NCI-H1436 (cell line): ENCODE data around the gene RAB3GAP1.
"Not testable (repeated sequence)": the region's sequence is repeated elsewhere in the genome, so short reads cannot be mapped to it uniquely, and the experiment has no call there.

Source experiments
- DNase-seq: peaks from one replicate; lab custom pipeline; 2025; lab: John Stamatoyannopoulos, UW

The RAB3GAP1 gene

DNA sequence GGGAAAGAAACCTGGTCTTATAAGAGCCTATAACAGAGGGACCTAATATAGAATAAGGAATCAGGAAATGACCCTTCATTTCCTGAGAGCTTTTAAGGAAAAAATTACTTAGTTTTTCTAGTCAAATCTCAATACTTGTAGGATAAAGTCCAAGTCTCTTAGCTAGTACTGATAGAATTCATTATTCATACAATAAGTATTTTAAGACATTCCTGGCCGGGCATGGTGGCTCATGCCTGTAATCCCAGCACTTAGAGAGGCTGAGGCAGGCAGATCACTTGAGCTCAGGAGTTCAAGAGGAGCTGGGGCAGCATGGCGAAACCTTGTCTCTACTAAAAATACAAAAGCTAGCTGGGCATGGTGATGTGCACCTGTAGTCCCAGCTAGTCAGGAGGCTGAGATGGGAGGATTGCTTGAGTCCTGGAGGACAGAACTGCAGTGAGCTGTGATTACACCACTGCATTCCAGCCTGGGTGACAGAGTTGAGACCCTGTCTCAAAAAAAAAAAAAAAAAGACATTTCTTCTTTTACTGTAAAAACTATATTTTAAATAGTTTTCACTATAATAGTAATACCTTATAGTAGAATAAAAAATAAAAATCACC lies 3.2 kb downstream of the RAB3GAP1 start:
- no peak for DNase-seq

GRCh38 chr2:135056790-135057189 lies 4.7 kb downstream of the RAB3GAP1 start:
- no peak for DNase-seq

- no peak for DNase-seq
Observed at GRCh38 chr2:135059577-135059976, 7.5 kb downstream of the RAB3GAP1 start.

GRCh38 chr2:135063210-135063609 lies 11.1 kb downstream of the RAB3GAP1 start:
- no peak for DNase-seq

DNA sequence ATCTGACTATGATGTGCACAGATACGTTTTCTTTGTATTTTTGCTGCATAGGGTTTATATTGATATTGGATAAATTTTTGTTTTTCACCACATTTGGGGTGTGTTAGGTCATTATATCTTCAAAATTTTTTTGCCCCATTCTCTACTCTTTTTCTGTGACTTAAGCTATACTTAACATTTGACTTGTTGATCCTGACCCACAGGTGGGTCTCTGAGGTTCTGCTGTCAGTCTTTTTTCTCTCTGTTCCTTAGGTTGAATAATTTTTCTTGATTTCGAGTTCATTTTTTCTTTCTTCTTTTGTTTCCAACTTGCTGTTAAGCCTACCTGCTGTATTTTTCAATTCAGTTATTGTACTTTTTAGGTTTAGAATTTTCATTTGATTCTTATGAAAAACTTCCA lies 12.1 kb downstream of the RAB3GAP1 start:
- no peak for DNase-seq

- no peak for DNase-seq
Observed at GRCh38 chr2:135066710-135067109, 14.6 kb downstream of the RAB3GAP1 start.

- no peak for DNase-seq
Observed at GRCh38 chr2:135072125-135072997, 20.3 kb downstream of the RAB3GAP1 start.

GRCh38 chr2:135074216-135074615 lies 22.1 kb downstream of the RAB3GAP1 start:
- DNase-seq, result no peak

- DNase-seq, result no peak
Observed at GRCh38 chr2:135076556-135076955, 24.5 kb downstream of the RAB3GAP1 start.

- DNase-seq, result no peak
Observed at GRCh38 chr2:135078417-135078816, 26.3 kb downstream of the RAB3GAP1 start.

- DNase-seq, result no peak
Observed at GRCh38 chr2:135086222-135086621, 34.1 kb downstream of the RAB3GAP1 start.

- DNase-seq, result not testable (repeated sequence)
Observed at GRCh38 chr2:135089597-135089996, 37.5 kb downstream of the RAB3GAP1 start.

DNA sequence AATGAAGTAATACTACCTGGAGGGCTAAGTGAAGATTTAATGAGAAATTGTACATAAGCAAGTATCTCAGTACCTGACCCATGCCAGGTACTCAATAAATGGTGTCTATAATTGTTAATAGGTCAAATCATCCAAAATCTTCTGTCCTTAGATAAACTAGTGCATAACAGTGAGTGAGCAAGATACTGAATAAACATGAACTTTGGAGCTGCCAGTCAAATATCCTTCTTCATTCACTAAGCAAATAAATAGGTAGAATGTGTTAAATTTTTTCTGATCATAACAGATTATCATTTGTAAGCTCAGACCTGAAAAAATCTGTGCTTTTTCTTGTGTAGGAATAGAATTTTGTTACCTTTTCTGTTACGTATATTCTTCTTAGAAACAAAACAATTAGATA lies 39.6 kb downstream of the RAB3GAP1 start:
- DNase-seq, result no peak

DNA sequence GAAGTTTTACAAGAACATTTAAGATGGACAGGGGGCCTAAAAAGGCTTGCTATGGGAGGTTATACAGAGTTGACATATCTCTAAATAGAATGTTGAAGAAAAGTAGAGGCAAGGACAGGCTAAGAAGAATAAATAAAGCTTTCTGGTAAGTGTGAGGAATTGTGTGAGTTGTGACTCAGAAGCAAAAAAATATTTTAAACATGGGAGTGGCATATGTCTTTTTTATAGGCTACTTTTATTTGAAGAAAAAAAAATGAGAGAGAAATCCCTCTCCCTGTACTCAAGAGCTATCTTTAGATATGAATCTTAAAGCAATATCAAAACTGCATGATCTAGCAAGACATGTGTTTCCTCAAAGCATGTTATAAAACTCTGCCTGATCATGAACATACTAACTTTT lies 41.1 kb downstream of the RAB3GAP1 start:
- DNase-seq, result no peak

GRCh38 chr2:135093670-135094330 lies 41.7 kb downstream of the RAB3GAP1 start:
- DNase-seq, result no peak

DNA sequence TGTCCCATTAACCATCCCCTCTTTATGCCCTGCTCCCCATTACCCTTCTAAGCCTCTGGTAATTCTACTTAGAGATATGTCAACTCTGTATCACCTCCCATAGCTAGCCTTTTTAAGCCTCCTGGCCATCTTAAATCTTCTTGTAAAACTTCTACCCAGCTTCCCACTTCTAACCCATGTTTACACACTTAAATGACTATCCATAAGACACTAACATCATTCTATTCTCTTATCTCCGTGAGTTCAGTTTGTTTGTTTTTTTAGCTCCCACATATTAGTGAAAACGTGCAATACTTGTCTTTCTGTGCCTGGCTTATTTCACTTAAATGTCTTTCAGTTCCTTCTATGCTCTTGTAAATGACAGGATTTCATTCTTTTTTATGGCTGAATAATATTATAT lies 42.4 kb downstream of the RAB3GAP1 start:
- DNase-seq, result no peak

DNA sequence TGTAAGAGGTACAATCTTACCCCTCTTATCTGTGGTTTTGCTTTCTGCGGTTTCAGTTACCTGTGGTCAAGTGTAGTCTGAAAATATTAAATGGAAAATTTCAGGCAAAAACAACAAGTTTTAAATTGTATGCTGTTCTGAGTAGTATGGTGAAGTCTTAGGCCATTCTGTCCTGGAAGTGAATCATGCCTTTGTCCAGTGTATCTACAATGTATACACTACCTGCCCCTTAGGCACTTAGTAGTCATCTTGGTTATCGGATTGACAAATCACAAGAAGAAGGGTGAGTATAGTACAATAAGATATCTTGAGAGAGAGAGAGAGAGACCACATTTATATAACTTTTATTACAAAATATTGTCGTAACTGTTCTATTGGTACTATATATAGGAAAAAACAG lies 43.5 kb downstream of the RAB3GAP1 start:
- no peak for DNase-seq

DNA sequence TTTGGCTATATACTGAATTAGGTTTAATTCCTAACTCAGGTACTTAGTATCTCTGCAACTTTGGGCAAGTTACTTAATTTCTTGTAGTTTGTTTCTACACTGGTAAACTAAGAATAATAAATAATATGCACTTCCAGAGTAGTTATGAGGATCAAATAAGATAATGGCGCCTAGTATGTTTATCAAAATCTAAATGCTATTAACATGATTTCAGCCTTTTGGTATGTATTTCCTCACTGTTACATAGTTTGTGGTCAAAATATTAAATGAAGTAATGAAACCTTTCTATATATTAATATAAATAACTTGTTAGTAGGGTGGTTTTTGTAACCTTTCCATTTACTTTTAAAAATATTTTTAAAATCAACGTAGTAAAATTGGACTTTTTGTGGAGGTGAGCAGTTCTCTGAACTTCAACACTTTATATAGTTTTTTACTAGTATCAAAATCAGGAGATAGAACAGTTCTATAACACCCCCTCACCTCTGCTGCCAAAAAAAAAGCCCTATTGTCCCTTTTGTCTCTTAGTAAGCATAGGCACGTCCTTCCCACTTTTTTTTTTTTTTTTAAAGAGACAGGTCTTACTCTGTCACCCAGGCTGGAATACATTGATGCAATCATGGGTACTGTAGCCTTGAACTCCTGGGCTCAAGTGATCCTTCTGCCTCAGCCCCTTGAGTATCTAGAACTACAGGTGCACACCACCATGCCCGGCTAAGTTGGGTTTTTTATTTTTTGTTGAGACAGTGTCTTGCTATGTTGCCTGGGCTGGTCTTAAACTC lies 44.8 kb downstream of the RAB3GAP1 start:
- DNase-seq, result no peak

DNA sequence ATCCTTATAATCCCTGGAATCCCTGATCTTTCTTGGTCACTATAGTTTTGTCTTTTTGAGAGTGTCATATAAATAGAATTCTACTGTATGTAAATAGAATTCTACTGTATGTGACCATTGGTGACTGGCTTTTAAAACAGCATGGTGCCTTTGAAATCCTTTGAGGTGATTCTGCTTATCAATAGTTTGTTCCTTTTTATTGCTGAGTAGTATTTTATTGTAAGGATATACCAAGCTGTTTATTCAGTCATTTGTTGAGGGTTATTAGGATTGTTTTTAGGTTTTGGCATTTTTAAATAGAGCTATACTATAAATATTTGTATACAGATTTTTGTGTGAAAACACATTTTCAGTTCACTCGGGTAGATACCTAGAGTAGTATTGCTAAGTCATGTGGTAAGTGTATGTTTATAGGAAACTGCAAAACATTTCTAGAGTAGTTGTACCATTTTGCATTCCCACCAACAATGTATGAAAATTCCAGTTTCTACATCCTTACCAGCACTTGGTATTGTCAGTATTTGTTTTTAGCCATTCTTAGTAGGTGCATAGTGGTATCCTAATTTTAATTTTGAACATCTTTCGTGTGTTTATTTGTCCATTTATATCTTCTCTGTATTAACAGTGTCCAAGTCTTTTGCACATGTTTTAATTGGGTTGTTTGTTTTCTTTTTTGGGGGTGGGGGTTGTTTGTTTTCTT lies 45.6 kb downstream of the RAB3GAP1 start:
- DNase-seq, result no peak

DNA sequence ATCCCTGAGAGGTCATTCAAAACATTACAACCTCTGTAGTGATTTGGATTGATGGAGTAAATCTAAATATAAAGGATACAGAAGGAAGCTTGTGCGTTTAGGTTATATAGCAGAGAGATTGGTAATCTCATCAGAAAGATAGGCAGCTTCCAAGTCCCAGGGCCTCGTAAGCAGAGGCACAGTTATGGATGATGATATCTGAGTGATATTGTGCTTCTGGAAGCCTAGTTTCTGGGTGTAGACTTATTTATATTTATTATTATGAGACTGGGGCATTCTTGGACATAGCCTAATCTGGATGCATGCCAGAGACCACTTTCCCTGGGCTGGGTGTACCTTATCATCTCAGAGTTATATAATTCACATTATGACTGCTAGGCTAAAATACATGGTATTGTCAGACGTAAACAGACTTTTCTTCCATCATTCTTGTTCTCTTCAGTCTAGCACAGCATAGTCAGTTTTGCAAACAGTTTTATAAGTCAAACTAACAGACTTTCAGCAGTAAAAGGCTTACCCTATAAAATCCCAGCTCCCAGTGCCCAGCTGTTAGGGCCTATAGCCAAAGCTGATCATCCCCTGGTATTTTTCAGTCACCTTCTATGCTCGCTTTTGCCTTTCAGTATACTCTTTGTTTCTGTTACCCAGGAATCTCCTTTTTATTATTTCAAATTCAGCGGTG lies 47.9 kb downstream of the RAB3GAP1 start:
- DNase-seq, result no peak

- no peak for DNase-seq
Observed at GRCh38 chr2:135103843-135104242, 51.8 kb downstream of the RAB3GAP1 start.
